Heart left ventricle (tissue), 16 donors: ENCODE results near the gene OR2T35. TPM values are rescaled to one million over a fixed set of nuclear protein-coding genes. Genes with fewer than 3 reads are reported as not detected.
A peak's percentile ranks its signal among the peaks of the same experiment; 100 is the strongest.

Experiments
- ATAC-seq, 4 donors: fragments of 200-7000 bp; cut with Tn5 transposase; one replicate each; pipeline ENCODE4 v1.9.1; 2020 to 2022; ENCODE audit warnings: moderate library complexity in 4 of 4, mild to moderate bottlenecking in 3 of 4, moderate number of reproducible peaks in 1 of 4
- DNase-seq, 5 donors: peaks; one replicate each; pipeline ENCODE4 v3.0.0-alpha.2; 2020
- H3K27ac ChIP-seq, 12 donors: fragments of 200-600 bp; sonication (generic) in 4 of 12; one replicate each; pipeline versions ENCODE4 v1.5.0 to v1.8.0; 2016 to 2022; ENCODE audit warnings: mild to moderate bottlenecking in 2 of 12
- H3K27me3 ChIP-seq, 9 donors: fragments of 200-600 bp; sonication (generic) in 2 of 9; one replicate each; pipeline versions ENCODE4 v1.5.1 to v1.8.0; 2016 to 2022; ENCODE audit warnings: mild to moderate bottlenecking in 3 of 9
- H3K36me3 ChIP-seq, 9 donors: fragments of 200-600 bp; sonication (generic) in 2 of 9; one replicate each; pipeline versions ENCODE4 v1.5.0 to v1.8.0; 2018 to 2022; ENCODE audit warnings: mild to moderate bottlenecking in 2 of 9
- H3K4me1 ChIP-seq, 12 donors: fragments of 200-600 bp; sonication (generic) in 4 of 12; one replicate each; pipeline versions ENCODE4 v1.5.0 to v1.8.0; 2016 to 2022; ENCODE audit warnings: mild to moderate bottlenecking in 3 of 12
- H3K4me3 ChIP-seq, 12 donors: fragments of 200-600 bp; sonication (generic) in 4 of 12; one replicate each; pipeline versions ENCODE4 v1.5.0 to v1.8.0; 2017 to 2022; ENCODE audit warnings: mild to moderate bottlenecking in 9 of 12, moderate library complexity in 4 of 12
- H3K9me3 ChIP-seq, 12 donors: fragments of 200-600 bp; sonication (generic) in 4 of 12; one replicate each; pipeline versions ENCODE4 v1.5.0 to v1.8.0; 2016 to 2022; ENCODE audit warnings: mild to moderate bottlenecking in 1 of 12
- CTCF ChIP-seq, 12 donors: fragments of 200-600 bp; sonication (generic) in 4 of 12; IDR thresholded peaks; one replicate each; pipeline versions ENCODE4 v1.5.0 to v1.8.0; 2018 to 2022; ENCODE audit warnings: antibody characterized with exemption in 12 of 12, mild to moderate bottlenecking in 5 of 12
- POLR2A ChIP-seq, 2 donors: fragments of 450-650 bp; IDR thresholded peaks; one replicate each; pipeline ENCODE4 v1.6.1; 2017; ENCODE audit warnings: antibody characterized with exemption in 2 of 2, mild to moderate bottlenecking in 2 of 2, moderate library complexity in 2 of 2
- WGBS, 4 donors: extraction: QIAGEN DNeasy Blood & Tissue Kit in 2 of 4; methylation state at CpG; one replicate each; pipeline versions ENCODE4 v1.1.5 to v1.1.7; 2013 to 2018; 5-methylcytosine and 5-hydroxymethylcytosine counted together
- intact Hi-C, 10 donors: fragments of 100-400 bp; cut with DNase I; formaldehyde crosslinking; loops; one replicate each; pipeline versions ENCODE4 v1.11.1 to v1.14.2; 2022
- polyA plus RNA-seq, 2 donors: library from polyadenylated mRNA; stranded (reverse); fragments of 200-250 nt; gene quantifications; one replicate each; pipeline ENCODE4 v1.2.3, GENCODE V29; 2013
- total RNA-seq, 9 donors: library from RNA; depleted of rRNA in 2 of 9; stranded (reverse); fragments of >200 nt in 2 of 9; fragmentation: NEBNext Ultra II Directional in 3 of 9; extraction: Animal tissue kit (Norgen Biotek cat#: 25700) in 3 of 9; gene quantifications; one replicate each; pipeline versions ENCODE4 v1.1.0 to v1.2.4, GENCODE V29; 2016 to 2023
- donor health status: ischemic (EF 13 %, LVEDD 7.1; RV severe dilation, severe dysfunction).
- donor health status: healthy with polysubstance abuse.
- donor health status: DM: no; HTN: yes; CAD: no.
- donor health status: DM: no; HTN: no; CAD: no.
- donor health status: ischemic (EF 25% LVEDD 6.9; RV normal size, moderate dysfunction).
- donor health status: ischemic (EF 25% LVEDD 5.7; RV mildly dilated, moderate dysfunction).
- donor health status: healthy.
- donor health status: DM: yes; HTN: yes; CAD: no.
- donor health status: ischemic (EF 35%, LVEDD 5.7; RV mildly dilated, moderate dysfunction).
- donor health status: nonischemic (EF 11% LVEDD 7.7; RV severe dilation, severe dysfunction).
- donor health status: DM: yes; HTN: yes; CAD: no.
- donor health status: PGD.
- donor health status: ischemic (EF 29% LVEDD 5.4; RV normal size, mild dysfunction).
- donor health status: nonischemic (EF 23%, LVEDD 6.1; RV moderate dilation, normal function).

Gene OR2T35
- total and polyA plus RNA-seq, 11 donors, result not detected

GRCh38 chr1:248627971-248628844 is 16.9 kb downstream of the OR2T35 start:
- WGBS, 4 donors, result 71 to 79% (median 72%) methylated on average over 9 of the region's 9 CpGs
- intact Hi-C loops, result no loop called here
- H3K36me3 ChIP-seq, result no peaks in the 10 kb centered on the region

GRCh38 chr1:248625971-248626370 is 19.1 kb downstream of the OR2T35 start:
- no peaks in the 10 kb centered on the region for H3K36me3 ChIP-seq
- TF ChIP-seq CTCF (IDR thresholded peaks at IDR 0.05) (no peak), POLR2A (IDR thresholded peaks at IDR 0.05) (no peak)
- ATAC-seq (no peak), DNase-seq (no peak)
- no peaks in the 10 kb centered on the region for H3K4me1 ChIP-seq
- no peak overlapping the region for H3K4me3 ChIP-seq
- 64 to 73% (median 68%) methylated on average over 5 of the region's 5 CpGs for WGBS, 4 donors
- H3K9me3 ChIP-seq, result no peaks in the 10 kb centered on the region
- intact Hi-C loops, result no loop called here
- no peak overlapping the region for H3K27ac ChIP-seq
- H3K27me3 ChIP-seq, result peaks cover 0 to 6% (median 0%) of the 10 kb centered on the region in 9 donors

More at GRCh38 chr1:248627971-248628844, 16.9 kb downstream of the OR2T35 start:
- no peak overlapping the region for H3K27ac ChIP-seq
- ATAC-seq (no peak), DNase-seq (no peak)
- peaks cover 0 to under 1% (median 0%) of the 10 kb centered on the region in 9 donors for H3K27me3 ChIP-seq
- no peak overlapping the region for H3K4me3 ChIP-seq
- TF ChIP-seq POLR2A (IDR thresholded peaks at IDR 0.05), result no peak
- TF ChIP-seq CTCF (IDR thresholded peaks at IDR 0.05), result no peak
- H3K4me1 ChIP-seq, result no peaks in the 10 kb centered on the region
- H3K9me3 ChIP-seq, result no peaks in the 10 kb centered on the region

GRCh38 chr1:248625166-248625565 is 19.9 kb downstream of the OR2T35 start:
- no peak overlapping the region for H3K27ac ChIP-seq
- intact Hi-C loops, result no loop called here
- H3K36me3 ChIP-seq, result no peaks in the 10 kb centered on the region
- ATAC-seq (no peak), DNase-seq (no peak)
- H3K4me3 ChIP-seq, result no peak overlapping the region
- peaks cover 0 to 6% (median 0%) of the 10 kb centered on the region in 9 donors for H3K27me3 ChIP-seq
- H3K9me3 ChIP-seq, result no peaks in the 10 kb centered on the region
- no peaks in the 10 kb centered on the region for H3K4me1 ChIP-seq
- WGBS, 4 donors, result 44 to 61% (median 46%) methylated on average over 4 of the region's 4 CpGs
- no peak for TF ChIP-seq POLR2A (IDR thresholded peaks at IDR 0.05)
- no peak for TF ChIP-seq CTCF (IDR thresholded peaks at IDR 0.05)

DNA sequence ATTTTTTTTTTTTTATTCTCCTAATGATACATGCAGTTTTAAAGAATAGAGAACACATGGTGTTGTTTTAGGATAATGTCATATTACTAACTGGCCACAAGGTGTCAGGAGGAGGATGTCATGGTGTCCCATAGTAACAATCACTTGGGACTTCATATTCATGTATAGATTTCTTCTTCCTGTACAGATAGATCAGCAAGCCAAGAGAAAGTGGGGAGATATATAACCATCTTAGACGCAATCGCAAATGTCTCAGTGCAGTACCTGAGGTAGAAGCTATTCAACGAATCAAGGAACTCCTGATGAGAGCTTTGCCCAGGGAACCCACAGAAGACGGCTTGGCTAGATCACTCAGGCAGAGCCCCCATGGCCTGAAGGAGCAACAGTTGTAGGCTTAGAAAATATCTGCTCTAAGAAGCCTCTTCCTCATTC is 22.5 kb downstream of the OR2T35 start:
- intact Hi-C loops, result loop anchor here in 3 of 10 donors (2.0 to 5.0 kb wide), 2 partner anchors 184 to 185 kb away; no protein-coding TSS in a partner anchor
- Histone ChIP-seq H3K4me1 (no peaks in the 10 kb centered on the region), H3K27me3 (peaks cover 0 to 6% (median 0%) of the 10 kb centered on the region in 9 donors), H3K4me3 (no peak overlapping the region), H3K9me3 (no peaks in the 10 kb centered on the region), H3K36me3 (no peaks in the 10 kb centered on the region), H3K27ac (no peak overlapping the region)
- WGBS, 4 donors, result 52 to 82% (median 64%) methylated on average over 4 of the region's 4 CpGs
- ATAC-seq, result peak in 1 of 4 donors; percentile 56
- TF ChIP-seq POLR2A (IDR thresholded peaks at IDR 0.05), result no peak
- peak in 9 of 12 donors; percentile 18 to 54 (median 34) for TF ChIP-seq CTCF (IDR thresholded peaks at IDR 0.05)
- no peak for DNase-seq
